Measurements from ENCODE around the gene SIDT1. TPM values are rescaled to one million over a fixed set of nuclear protein-coding genes. Genes with fewer than 3 reads are reported as not detected.
A peak's percentile ranks its signal among the peaks of the same experiment; 100 is the strongest.

The SIDT1 gene
- 1 to 10 TPM; 1.5 to 2.2 TPM for total RNA-seq
- under 1 TPM; 0.08 to 0.10 TPM for polyA plus RNA-seq

- WGBS = 4% methylated on average over 18 of the region's 18 CpGs
- no peaks in the 10 kb centered on the region for H3K36me3 ChIP-seq (ENCODE audit: control insufficient read depth in 4 of 4, insufficient read depth in 3 of 4, low read depth in 1 of 4, low read length in 3 of 4)
- no peaks in the 10 kb centered on the region for H3K9me3 ChIP-seq (ENCODE audit: control insufficient read depth in 4 of 4, low read length in 3 of 4)
- DNase-seq (ENCODE audit: low spot score) = no peak
- H3K27me3 ChIP-seq (ENCODE audit: control insufficient read depth in 4 of 4, insufficient read depth in 4 of 4, low read length in 3 of 4) = no peaks in the 10 kb centered on the region
- H3K9ac ChIP-seq (ENCODE audit: low read depth in 1 of 2, low read length in 2 of 2) = peak within 1 kb of the TSS; percentile 42 to 89
- peak within 1 kb of the TSS; percentile 71 to 93 (median 72) for H3K4me3 ChIP-seq (ENCODE audit: low read depth in 1 of 3, low read length in 3 of 3)
- H3K4me1 ChIP-seq (ENCODE audit: control insufficient read depth in 4 of 4, insufficient read depth in 4 of 4, low read length in 3 of 4) = peaks cover 0 to 18% (median 9%) of the 10 kb centered on the region in 4 donors
- H3K27ac ChIP-seq (ENCODE audit: low read depth in 1 of 2, low read length in 2 of 2) = peak within 1 kb of the TSS; percentile 45 to 46
- TF ChIP-seq HNF4G (IDR thresholded peaks at IDR 0.05) = no peak
- TF ChIP-seq FOXA1 (IDR thresholded peaks at IDR 0.05) = no peak
- TF ChIP-seq YY1 (IDR thresholded peaks at IDR 0.05) = no peak
- peak; percentile 7 for TF ChIP-seq SP1 (IDR thresholded peaks at IDR 0.05)
- TF ChIP-seq RXRA (IDR thresholded peaks at IDR 0.05) = no peak
- no peak for TF ChIP-seq EGR1 (IDR thresholded peaks at IDR 0.05; ENCODE audit: low read depth in 2 of 2)
- TF ChIP-seq ZBTB33 (IDR thresholded peaks at IDR 0.05) = no peak
- no peak for TF ChIP-seq TAF1 (conservative IDR thresholded peaks at IDR 0.05)
- no peak for TF ChIP-seq HNF4A (conservative IDR thresholded peaks at IDR 0.05)
- no peak for TF ChIP-seq MAX (IDR thresholded peaks at IDR 0.05)
- no peak for TF ChIP-seq NR2F2 (IDR thresholded peaks at IDR 0.05)
- no peak for TF ChIP-seq FOXA2 (IDR thresholded peaks at IDR 0.05)
- TF ChIP-seq GABPA (IDR thresholded peaks at IDR 0.05 in 1 of 2, conservative IDR thresholded peaks at IDR 0.05 in 1 of 2) = no peak
- TF ChIP-seq ATF3 (IDR thresholded peaks at IDR 0.05) = no peak
- peak; percentile 5 for TF ChIP-seq CTCF (IDR thresholded peaks at IDR 0.05; ENCODE audit: low read depth, low read length, missing input control)
- TF ChIP-seq JUND (IDR thresholded peaks at IDR 0.05) = no peak
- no peak for TF ChIP-seq REST (IDR thresholded peaks at IDR 0.05)
- peak in 1 of 2 donors; percentile 20 for TF ChIP-seq RAD21 (IDR thresholded peaks at IDR 0.05)
Observed at GRCh38 chr3:113531826-113532697, at the start of gene SIDT1. Gene SIDT1 (plus strand): TSS chr3:113532555. CDS start chr3:113533022, 467 bp downstream.

Measured in liver (tissue), 9 donors.